Activated CD4-positive, alpha-beta memory T cell treated with anti-CD3 and anti-CD28 coated beads for 36 hours (primary cell): ENCODE measurements around the gene ALPP. TPM values are rescaled to one million over a fixed set of nuclear protein-coding genes. Genes with fewer than 3 reads are reported as not detected.
"Not testable (repeated sequence)": the region's sequence is repeated elsewhere in the genome, so short reads cannot be mapped to it uniquely, and the experiment has no call there.

Source experiments
- CTCF ChIA-PET: fragments of 350-600 bp; sonication (Branson Sonifier 250); formaldehyde crosslinking; loops from one replicate; lab custom pipeline; 2021; ENCODE audit warnings: antibody characterized with exemption, inconsistent platforms; lab: Charles Lee
- POLR2A ChIA-PET: fragments of 350-600 bp; sonication (Branson Sonifier 250); formaldehyde crosslinking; loops from one replicate; lab custom pipeline; 2021; ENCODE audit warnings: antibody characterized with exemption; lab: Charles Lee
- DNase-seq: peaks from one replicate; pipeline ENCODE4 v3.0.0-alpha.2; 2020
- H3K27ac Mint-ChIP-seq: one replicate; pipeline ENCODE4 v1.8.0; 2021; ENCODE audit warnings: mixed read lengths
- H3K27me3 Mint-ChIP-seq: one replicate; pipeline ENCODE4 v1.8.0; 2021; ENCODE audit warnings: mixed read lengths
- H3K36me3 Mint-ChIP-seq: one replicate; pipeline ENCODE4 v1.8.0; 2021; ENCODE audit warnings: mixed read lengths
- H3K4me1 Mint-ChIP-seq: one replicate; pipeline ENCODE4 v1.8.0; 2021; ENCODE audit warnings: low read depth, mixed read lengths
- H3K4me3 Mint-ChIP-seq: one replicate; pipeline ENCODE4 v1.8.0; 2021; ENCODE audit warnings: mild to moderate bottlenecking, mixed read lengths
- H3K9me3 Mint-ChIP-seq: one replicate; pipeline ENCODE4 v1.8.0; 2021; ENCODE audit warnings: mixed read lengths
- intact Hi-C: fragments of 100-400 bp; cut with micrococcal nuclease; formaldehyde crosslinking; loops from one replicate; pipeline ENCODE4 v1.15.1; 2023
- total RNA-seq, 2 experiments: library from RNA; stranded (reverse); gene quantifications; one replicate each; pipeline ENCODE4 v1.2.3, GENCODE V29; 2021

Gene ALPP
- not detected for total RNA-seq

GRCh38 chr2:232378735-232379151 lies at the start of gene ALPP:
Gene ALPP (plus strand): TSS chr2:232378751. CDS start chr2:232378803, 52 bp downstream.
- CTCF ChIA-PET, H3K4me1 Mint-ChIP-seq, H3K4me3 Mint-ChIP-seq, H3K27ac Mint-ChIP-seq, intact Hi-C loops, H3K36me3 Mint-ChIP-seq, H3K9me3 Mint-ChIP-seq, DNase-seq, POLR2A ChIA-PET: not testable (repeated sequence)
- peaks cover 11% of the 10 kb centered on the region for H3K27me3 Mint-ChIP-seq

- Mint-ChIP-seq H3K9me3 (no peaks in the 10 kb centered on the region), H3K27me3 (no peaks in the 10 kb centered on the region), H3K4me1 (peaks cover 3% of the 10 kb centered on the region), H3K36me3 (no peaks in the 10 kb centered on the region), H3K27ac (no peak overlapping the region), H3K4me3 (no peak overlapping the region)
- DNase-seq = no peak
- ChIA-PET CTCF (interaction anchor here (0.8 to 1.4 kb wide), 3 partner anchors 109 to 428 kb away, joined by 3 read pairs; no protein-coding TSS in a partner anchor), POLR2A (no interaction called here)
- intact Hi-C loops = no loop called here
These were observed 48.9 kb upstream of the ALPP start for GRCh38 chr2:232329716-232330067.

GRCh38 chr2:232330068-232330999 lies 48.2 kb upstream of the ALPP start:
- Mint-ChIP-seq H3K9me3 (no peaks in the 10 kb centered on the region), H3K4me3 (no peak overlapping the region), H3K36me3 (no peaks in the 10 kb centered on the region), H3K27ac (no peak overlapping the region), H3K4me1 (peaks cover 3% of the 10 kb centered on the region), H3K27me3 (no peaks in the 10 kb centered on the region)
- ChIA-PET POLR2A (no interaction called here), CTCF (no interaction called here)
- no peak for DNase-seq
- intact Hi-C loops = no loop called here

GRCh38 chr2:232331061-232331460 lies 47.5 kb upstream of the ALPP start:
- DNase-seq, H3K4me3 Mint-ChIP-seq, intact Hi-C loops, H3K9me3 Mint-ChIP-seq, H3K4me1 Mint-ChIP-seq, H3K27ac Mint-ChIP-seq, H3K36me3 Mint-ChIP-seq, POLR2A ChIA-PET, CTCF ChIA-PET, H3K27me3 Mint-ChIP-seq: not testable (repeated sequence)

- intact Hi-C loops, H3K27ac Mint-ChIP-seq, H3K4me3 Mint-ChIP-seq, H3K36me3 Mint-ChIP-seq, DNase-seq, H3K27me3 Mint-ChIP-seq, H3K9me3 Mint-ChIP-seq, H3K4me1 Mint-ChIP-seq, POLR2A ChIA-PET, CTCF ChIA-PET: not testable (repeated sequence)
These were observed 46.9 kb upstream of the ALPP start for GRCh38 chr2:232331641-232332040.

DNA sequence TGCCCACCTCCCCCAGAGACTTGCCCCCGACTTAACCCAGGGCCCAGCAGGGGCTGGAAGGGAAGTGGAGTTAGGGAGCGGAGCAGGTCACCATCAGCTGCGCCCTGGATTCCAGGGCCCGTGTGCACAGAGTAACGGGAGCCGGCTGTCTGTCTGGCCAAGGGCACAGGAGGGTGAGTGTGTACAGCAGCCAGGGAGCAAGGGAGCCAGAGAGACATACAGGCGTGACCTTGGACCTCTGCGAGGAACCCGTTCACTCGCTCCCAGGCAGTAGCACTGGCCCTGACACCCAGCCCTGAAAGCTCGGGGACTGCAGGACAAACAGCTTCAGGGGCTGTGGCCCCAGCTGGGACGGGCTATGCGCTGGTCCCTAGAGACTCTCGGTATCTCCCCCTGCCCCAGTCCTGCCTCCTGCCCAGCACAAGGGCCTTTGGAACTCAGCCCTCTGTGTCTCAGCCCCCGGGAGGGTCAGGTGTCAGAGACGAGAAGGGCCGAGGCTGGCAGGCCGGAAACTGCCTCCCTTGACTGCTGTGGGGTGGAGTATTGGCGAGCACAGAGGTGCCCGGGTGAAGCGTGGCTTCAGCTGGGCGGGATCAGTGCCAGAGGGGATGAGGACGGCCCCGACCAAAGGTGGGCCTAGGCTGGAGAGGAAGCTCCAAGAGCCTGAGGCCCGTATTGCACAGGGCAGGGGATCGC lies 46.2 kb upstream of the ALPP start:
- DNase-seq = peak; percentile 7
- H3K27ac Mint-ChIP-seq, H3K9me3 Mint-ChIP-seq, H3K4me3 Mint-ChIP-seq, intact Hi-C loops, H3K36me3 Mint-ChIP-seq, CTCF ChIA-PET, POLR2A ChIA-PET, H3K27me3 Mint-ChIP-seq, H3K4me1 Mint-ChIP-seq: not testable (repeated sequence)

GRCh38 chr2:232332940-232333259 lies 45.7 kb upstream of the ALPP start:
- ChIA-PET CTCF (no interaction called here), POLR2A (no interaction called here)
- peak; percentile 4 for DNase-seq
- no peaks in the 10 kb centered on the region for H3K4me1 Mint-ChIP-seq
- intact Hi-C loops = no loop called here
- no peaks in the 10 kb centered on the region for H3K9me3 Mint-ChIP-seq
- no peak overlapping the region for H3K27ac Mint-ChIP-seq
- no peaks in the 10 kb centered on the region for H3K36me3 Mint-ChIP-seq
- no peaks in the 10 kb centered on the region for H3K27me3 Mint-ChIP-seq
- H3K4me3 Mint-ChIP-seq = no peak overlapping the region

GRCh38 chr2:232333361-232334135 lies 45.0 kb upstream of the ALPP start:
- ChIA-PET POLR2A (no interaction called here), CTCF (interaction anchor here (0.8 to 1.3 kb wide), 4 partner anchors 102 to 433 kb away, joined by 3 to 4 read pairs (median 3); partner anchors contain the start of gene NPPC)
- intact Hi-C loops = loop anchor here (2.0 kb wide), 1 partner anchor 107 kb away; no protein-coding TSS in a partner anchor
- Mint-ChIP-seq H3K27me3 (no peaks in the 10 kb centered on the region), H3K4me3 (no peak overlapping the region), H3K27ac (no peak overlapping the region), H3K9me3 (no peaks in the 10 kb centered on the region), H3K36me3 (no peaks in the 10 kb centered on the region), H3K4me1 (no peaks in the 10 kb centered on the region)
- DNase-seq = peak; percentile 9

DNA sequence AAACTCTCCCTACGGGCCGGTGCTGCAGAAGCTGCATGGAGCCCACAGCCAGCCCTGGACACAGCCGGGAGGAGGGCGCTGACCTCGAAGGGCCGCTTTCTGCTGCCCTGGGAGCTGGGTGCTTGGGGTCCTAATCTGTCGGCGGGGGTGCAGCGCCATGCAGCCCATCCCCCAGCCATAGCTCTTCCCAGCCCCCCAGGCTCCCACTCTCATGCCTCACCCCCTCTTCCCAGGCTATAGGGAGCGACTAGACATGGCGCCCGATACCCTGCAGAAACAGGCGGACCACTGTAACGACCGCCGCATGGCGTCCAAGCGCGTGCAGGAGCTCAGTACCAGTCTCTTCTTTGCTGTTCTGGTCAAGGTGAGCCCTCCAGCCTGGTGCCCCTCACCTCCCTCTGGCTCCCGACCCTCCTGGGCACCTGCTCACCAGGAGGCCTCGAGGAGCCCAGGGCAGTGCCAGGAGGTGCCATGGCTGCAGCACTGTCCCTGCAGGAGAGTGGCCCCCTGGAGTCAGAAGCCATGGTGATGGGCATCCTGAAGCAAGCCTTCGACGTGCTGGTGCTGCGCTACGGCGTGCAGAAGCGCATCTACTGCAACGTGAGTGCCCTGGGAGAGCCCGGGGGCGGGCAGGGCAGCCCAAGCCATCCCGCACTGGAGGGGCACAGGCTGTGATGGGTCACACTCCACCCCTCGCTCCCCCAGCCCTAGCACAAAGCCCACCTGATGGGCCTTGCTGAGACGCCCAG lies 44.2 kb upstream of the ALPP start:
- H3K4me1 Mint-ChIP-seq, POLR2A ChIA-PET, H3K36me3 Mint-ChIP-seq, H3K27ac Mint-ChIP-seq, H3K27me3 Mint-ChIP-seq, H3K9me3 Mint-ChIP-seq, H3K4me3 Mint-ChIP-seq: not testable (repeated sequence)
- DNase-seq = peak; percentile 3
- intact Hi-C loops = loop anchor here (2.0 kb wide), 1 partner anchor 106 kb away; no protein-coding TSS in a partner anchor
- CTCF ChIA-PET = interaction anchor here (0.8 to 1.3 kb wide), 5 partner anchors 87 to 434 kb away, joined by 3 to 4 read pairs (median 3); partner anchors contain the start of gene NPPC

DNA sequence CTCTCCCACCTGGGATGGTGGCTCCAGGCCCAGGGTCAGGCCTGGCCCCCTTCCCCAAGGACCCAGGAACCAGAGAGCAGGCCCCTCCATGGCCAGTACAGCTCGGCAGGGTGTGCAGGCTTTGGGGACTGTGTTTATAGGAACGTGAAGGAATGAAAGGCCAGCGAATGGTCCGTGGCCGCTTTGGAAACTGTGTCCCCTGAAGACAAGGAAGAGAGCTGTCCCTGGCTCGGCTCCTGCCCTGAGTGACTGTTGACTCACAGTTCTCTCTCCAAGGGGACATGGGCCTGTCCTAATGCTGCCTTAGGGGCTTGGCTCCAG lies 43.7 kb upstream of the ALPP start:
- H3K27me3 Mint-ChIP-seq, H3K27ac Mint-ChIP-seq, H3K9me3 Mint-ChIP-seq, H3K4me1 Mint-ChIP-seq, H3K36me3 Mint-ChIP-seq, POLR2A ChIA-PET, DNase-seq, H3K4me3 Mint-ChIP-seq: not testable (repeated sequence)
- CTCF ChIA-PET = interaction anchor here (0.7 to 1.9 kb wide), 7 partner anchors 19 to 394 kb away, joined by 3 to 5 read pairs (median 3); no protein-coding TSS in a partner anchor
- intact Hi-C loops = loop anchor here (2.0 kb wide), 1 partner anchor 106 kb away; no protein-coding TSS in a partner anchor

DNA sequence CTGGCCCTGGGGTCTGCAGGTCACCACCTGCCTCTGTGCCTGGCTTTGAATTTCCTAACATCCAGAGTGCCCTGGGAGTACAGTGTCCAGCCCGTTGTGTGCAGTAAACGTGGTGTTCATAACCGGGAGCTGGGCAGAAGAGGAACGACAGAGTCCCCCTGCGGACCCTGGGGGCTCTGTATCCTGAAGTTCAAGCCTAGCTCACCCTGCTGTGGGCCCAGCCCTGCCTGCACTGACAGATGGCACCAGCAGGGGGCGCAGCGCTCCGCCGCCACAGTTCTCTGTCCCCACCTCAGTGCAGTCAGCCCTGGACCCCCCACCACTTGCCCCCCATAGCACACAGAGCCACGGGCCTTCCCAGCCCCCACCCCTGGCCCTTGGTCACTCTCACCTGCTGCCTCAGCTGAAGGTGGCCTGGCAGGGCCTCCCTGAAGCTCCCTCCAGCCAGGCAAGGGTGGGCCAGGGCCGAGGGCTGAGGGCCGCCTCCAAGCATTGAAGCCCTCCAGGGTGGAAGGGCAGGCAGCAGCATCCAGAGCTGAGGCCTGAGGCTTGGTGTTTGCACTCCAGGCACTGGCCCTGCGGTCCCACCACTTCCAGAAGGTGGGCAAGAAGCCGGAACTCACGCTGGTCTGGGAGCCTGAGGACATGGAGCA lies 43.2 kb upstream of the ALPP start:
- H3K9me3 Mint-ChIP-seq, H3K27ac Mint-ChIP-seq, H3K4me1 Mint-ChIP-seq, H3K36me3 Mint-ChIP-seq, POLR2A ChIA-PET, H3K27me3 Mint-ChIP-seq, H3K4me3 Mint-ChIP-seq: not testable (repeated sequence)
- DNase-seq = peak; percentile 9
- intact Hi-C loops = loop anchor here (2.0 kb wide), 1 partner anchor 105 kb away; no protein-coding TSS in a partner anchor
- CTCF ChIA-PET = interaction anchor here (0.7 to 1.9 kb wide), 9 partner anchors 10 to 394 kb away, joined by 3 to 9 read pairs (median 3); no protein-coding TSS in a partner anchor
